ENCODE data around the gene TMEM250. TPM values are rescaled to one million over a fixed set of nuclear protein-coding genes. Genes with fewer than 3 reads are reported as not detected.
"Not testable (repeated sequence)": the region's sequence is repeated elsewhere in the genome, so short reads cannot be mapped to it uniquely, and the experiment has no call there.

TMEM250 gene
- total RNA-seq, 1 donor from 2014 or later = 25.0 TPM

DNA sequence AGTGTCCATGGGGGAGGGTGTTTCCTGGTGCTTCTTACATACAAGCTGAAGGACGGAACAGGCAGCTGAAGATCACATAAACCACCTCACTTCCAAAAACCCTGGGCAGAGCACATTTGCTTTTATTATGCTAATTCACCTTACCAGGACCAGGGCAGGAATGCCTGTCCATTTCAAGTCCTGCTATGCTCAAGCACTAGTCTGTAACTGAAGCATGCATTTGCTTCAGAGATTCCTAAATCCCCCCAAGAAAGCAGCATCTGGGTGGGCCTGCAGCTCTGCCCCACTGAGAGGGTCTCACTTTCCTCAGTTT is 14.2 kb downstream of the TMEM250 start:
- intact Hi-C loops (cut with DNase I) = no loop called here
- no peaks in the 10 kb centered on the region for H3K36me3 ChIP-seq
- peaks cover 55% of the 10 kb centered on the region for H3K4me1 ChIP-seq

GRCh38 chr9:136103651-136104487 is 14.8 kb downstream of the TMEM250 start:
- Histone ChIP-seq H3K4me1 (peaks cover 49% of the 10 kb centered on the region), H3K9me3 (no peaks in the 10 kb centered on the region), H3K27ac (no peak overlapping the region), H3K36me3 (no peaks in the 10 kb centered on the region), H3K4me3 (no peak overlapping the region), H3K27me3 (no peaks in the 10 kb centered on the region)
- no peak for TF ChIP-seq POLR2AphosphoS5 (IDR thresholded peaks at IDR 0.05; ENCODE audit: insufficient read depth in 1 of 2, low read depth in 1 of 2)
- no peak for TF ChIP-seq POLR2A (IDR thresholded peaks at IDR 0.05)
- TF ChIP-seq, protein P1, sequence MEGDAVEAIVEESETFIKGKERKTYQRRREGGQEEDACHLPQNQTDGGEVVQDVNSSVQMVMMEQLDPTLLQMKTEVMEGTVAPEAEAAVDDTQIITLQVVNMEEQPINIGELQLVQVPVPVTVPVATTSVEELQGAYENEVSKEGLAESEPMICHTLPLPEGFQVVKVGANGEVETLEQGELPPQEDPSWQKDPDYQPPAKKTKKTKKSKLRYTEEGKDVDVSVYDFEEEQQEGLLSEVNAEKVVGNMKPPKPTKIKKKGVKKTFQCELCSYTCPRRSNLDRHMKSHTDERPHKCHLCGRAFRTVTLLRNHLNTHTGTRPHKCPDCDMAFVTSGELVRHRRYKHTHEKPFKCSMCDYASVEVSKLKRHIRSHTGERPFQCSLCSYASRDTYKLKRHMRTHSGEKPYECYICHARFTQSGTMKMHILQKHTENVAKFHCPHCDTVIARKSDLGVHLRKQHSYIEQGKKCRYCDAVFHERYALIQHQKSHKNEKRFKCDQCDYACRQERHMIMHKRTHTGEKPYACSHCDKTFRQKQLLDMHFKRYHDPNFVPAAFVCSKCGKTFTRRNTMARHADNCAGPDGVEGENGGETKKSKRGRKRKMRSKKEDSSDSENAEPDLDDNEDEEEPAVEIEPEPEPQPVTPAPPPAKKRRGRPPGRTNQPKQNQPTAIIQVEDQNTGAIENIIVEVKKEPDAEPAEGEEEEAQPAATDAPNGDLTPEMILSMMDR (IDR thresholded peaks at IDR 0.05) = no peak
- no peak for DNase-seq (ENCODE audit: extremely low spot score in 2 of 2)
- intact Hi-C loops (cut with DNase I) = no loop called here

More for the DNA sequence above, 14.2 kb downstream of the TMEM250 start:
- no peak overlapping the region for H3K4me3 ChIP-seq
- no peaks in the 10 kb centered on the region for H3K27me3 ChIP-seq
- DNase-seq (ENCODE audit: extremely low spot score in 2 of 2) = no peak
- no peaks in the 10 kb centered on the region for H3K9me3 ChIP-seq
- no peak overlapping the region for H3K27ac ChIP-seq
- no peak for TF ChIP-seq POLR2AphosphoS5 (IDR thresholded peaks at IDR 0.05; ENCODE audit: insufficient read depth in 1 of 2, low read depth in 1 of 2)
- TF ChIP-seq, protein P1 (IDR thresholded peaks at IDR 0.05) = no peak
- no peak for TF ChIP-seq POLR2A (IDR thresholded peaks at IDR 0.05)

- H3K27ac ChIP-seq; H3K27me3 ChIP-seq; H3K9me3 ChIP-seq; H3K36me3 ChIP-seq; H3K4me3 ChIP-seq; intact Hi-C loops (cut with DNase I); DNase-seq (ENCODE audit: extremely low spot score in 2 of 2): not testable (repeated sequence)
- peaks cover 30% of the 10 kb centered on the region for H3K4me1 ChIP-seq
Observed at GRCh38 chr9:136101615-136102074, 17.0 kb downstream of the TMEM250 start.

DNA sequence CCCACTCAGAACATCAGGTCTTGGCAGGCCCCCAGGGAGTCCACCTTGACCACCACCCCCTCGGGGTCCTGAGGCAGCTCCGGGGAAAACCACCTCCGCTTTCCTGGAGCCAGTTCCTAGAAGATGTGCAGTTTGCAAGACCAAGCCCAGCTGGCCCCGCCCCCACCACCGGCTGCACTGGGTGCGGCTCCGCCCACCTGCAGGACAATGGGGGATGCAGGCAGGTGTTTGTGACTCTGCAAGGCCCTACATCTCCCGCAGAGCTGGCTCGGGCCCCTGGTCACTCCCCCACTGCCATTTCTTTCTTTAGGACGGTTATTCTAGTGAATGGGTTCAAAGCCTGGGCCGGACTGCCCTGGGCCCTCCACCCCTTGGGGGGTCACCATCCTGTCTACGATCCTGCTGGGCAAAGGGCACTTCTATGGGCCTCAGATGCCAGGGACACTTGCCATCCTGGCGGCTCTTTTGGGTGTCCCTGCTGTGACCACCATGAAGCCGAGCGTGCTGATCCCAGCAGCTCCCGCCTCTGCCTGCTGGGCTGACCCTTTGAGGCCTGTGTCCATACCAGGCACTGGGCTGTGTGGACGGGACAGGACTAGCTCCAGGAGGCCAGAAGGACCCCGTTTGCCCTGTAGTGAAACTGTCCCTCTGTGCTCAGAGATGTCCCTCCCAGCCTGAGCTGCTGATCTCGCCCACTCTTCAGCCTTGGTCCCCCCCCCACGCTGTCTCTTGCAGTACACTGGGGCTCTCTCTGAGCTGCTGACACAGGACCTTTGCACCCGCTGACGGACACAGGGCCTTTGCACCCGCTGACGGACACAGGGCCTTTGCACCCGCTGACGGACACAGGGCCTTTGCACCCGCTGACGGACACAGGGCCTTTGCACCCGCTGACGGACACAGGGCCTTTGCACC is 17.7 kb downstream of the TMEM250 start:
- H3K4me1 ChIP-seq = peaks cover 31% of the 10 kb centered on the region
- H3K27ac ChIP-seq = no peak overlapping the region
- H3K4me3 ChIP-seq = no peak overlapping the region
- no peak for TF ChIP-seq POLR2A (IDR thresholded peaks at IDR 0.05)
- TF ChIP-seq POLR2AphosphoS5 (IDR thresholded peaks at IDR 0.05; ENCODE audit: insufficient read depth in 1 of 2, low read depth in 1 of 2) = no peak
- TF ChIP-seq, protein P1 (IDR thresholded peaks at IDR 0.05) = no peak
- H3K36me3 ChIP-seq = no peaks in the 10 kb centered on the region
- no peak for DNase-seq (ENCODE audit: extremely low spot score in 2 of 2)
- H3K9me3 ChIP-seq = no peaks in the 10 kb centered on the region
- no peaks in the 10 kb centered on the region for H3K27me3 ChIP-seq
- intact Hi-C loops (cut with DNase I) = no loop called here

GRCh38 chr9:136099542-136099941 is 19.1 kb downstream of the TMEM250 start:
- Histone ChIP-seq H3K27me3 (no peaks in the 10 kb centered on the region), H3K4me1 (peaks cover 20% of the 10 kb centered on the region), H3K27ac (no peak overlapping the region), H3K36me3 (no peaks in the 10 kb centered on the region), H3K9me3 (no peaks in the 10 kb centered on the region), H3K4me3 (no peak overlapping the region)
- DNase-seq (ENCODE audit: extremely low spot score in 2 of 2) = no peak
- intact Hi-C loops (cut with DNase I) = no loop called here
- no peak for TF ChIP-seq POLR2AphosphoS5 (IDR thresholded peaks at IDR 0.05; ENCODE audit: insufficient read depth in 1 of 2, low read depth in 1 of 2)
- no peak for TF ChIP-seq POLR2A (IDR thresholded peaks at IDR 0.05)
- TF ChIP-seq, protein P1 (IDR thresholded peaks at IDR 0.05) = no peak
